GM19452 (cell line): ENCODE measurements around the gene AGPAT4.
"Not testable (repeated sequence)": the region's sequence is repeated elsewhere in the genome, so short reads cannot be mapped to it uniquely, and the experiment has no call there.

Experiments
- ATAC-seq: cut with Tn5 transposase; IDR thresholded peaks from one replicate; pipeline ENCODE4 v1.9.1; 2021; ENCODE audit not compliant: unreplicated experiment

The AGPAT4 gene

GRCh38 chr6:161210857-161211256, 63.0 kb downstream of the AGPAT4 start:
- ATAC-seq = no peak

- ATAC-seq = no peak
Observed at GRCh38 chr6:161207200-161207599, 66.7 kb downstream of the AGPAT4 start.

- no peak for ATAC-seq
Observed at GRCh38 chr6:161204866-161205557, 68.8 kb downstream of the AGPAT4 start.

- no peak for ATAC-seq
Observed at GRCh38 chr6:161200610-161201370, 73.1 kb downstream of the AGPAT4 start.

GRCh38 chr6:161199850-161200249, 74.0 kb downstream of the AGPAT4 start:
- no peak for ATAC-seq

GRCh38 chr6:161198783-161199460, 74.9 kb downstream of the AGPAT4 start:
- no peak for ATAC-seq

- no peak for ATAC-seq
Observed at GRCh38 chr6:161198176-161198575, 75.7 kb downstream of the AGPAT4 start.

GRCh38 chr6:161195386-161195785, 78.5 kb downstream of the AGPAT4 start:
- no peak for ATAC-seq

GRCh38 chr6:161194374-161194773, 79.5 kb downstream of the AGPAT4 start:
- ATAC-seq = no peak

- no peak for ATAC-seq
Observed at GRCh38 chr6:161192636-161193411, 81.0 kb downstream of the AGPAT4 start.

GRCh38 chr6:161191671-161192070, 82.2 kb downstream of the AGPAT4 start:
- no peak for ATAC-seq

GRCh38 chr6:161191007-161191406, 82.9 kb downstream of the AGPAT4 start:
- no peak for ATAC-seq

- no peak for ATAC-seq
Observed at GRCh38 chr6:161189891-161190290, 84.0 kb downstream of the AGPAT4 start.

GRCh38 chr6:161188547-161189465, 85.1 kb downstream of the AGPAT4 start:
- no peak for ATAC-seq

GRCh38 chr6:161186173-161186769, 87.6 kb downstream of the AGPAT4 start:
- ATAC-seq = no peak

GRCh38 chr6:161181121-161181520, 92.7 kb downstream of the AGPAT4 start:
- no peak for ATAC-seq

- not testable (repeated sequence) for ATAC-seq
Observed at GRCh38 chr6:161178155-161178554, 95.7 kb downstream of the AGPAT4 start.

- not testable (repeated sequence) for ATAC-seq
Observed at GRCh38 chr6:161176428-161176827, 97.4 kb downstream of the AGPAT4 start.

GRCh38 chr6:161172769-161173168, 101.1 kb downstream of the AGPAT4 start:
- ATAC-seq = not testable (repeated sequence)

- no peak for ATAC-seq
Observed at GRCh38 chr6:161171207-161171606, 102.7 kb downstream of the AGPAT4 start.
